Measurements from ENCODE around the gene MAFG. TPM values are rescaled to one million over a fixed set of nuclear protein-coding genes. Genes with fewer than 3 reads are reported as not detected.
A peak's percentile ranks its signal among the peaks of the same experiment; 100 is the strongest.

MAFG gene
- total RNA-seq, 1 donor from 2014 or later: 8.1 TPM

- Mint-ChIP-seq H3K9me3 (no peaks in the 10 kb centered on the region), H3K36me3 (peaks cover under 1% of the 10 kb centered on the region), H3K4me3 (no peak overlapping the region), H3K27ac (no peak overlapping the region), H3K4me1 (peaks cover 12% of the 10 kb centered on the region), H3K27me3 (ENCODE audit: insufficient read depth, low read depth) (peaks cover 12% of the 10 kb centered on the region)
- H2AFZ ChIP-seq (replicated peaks): no peak overlapping the region
- H3K79me2 ChIP-seq (ENCODE audit: low read depth): peaks cover 6% of the 10 kb centered on the region
- no peak overlapping the region for H3K4me2 ChIP-seq
- H4K20me1 ChIP-seq (ENCODE audit: low read depth): no peaks in the 10 kb centered on the region
- no peak for DNase-seq (ENCODE audit: low spot score)
- peaks cover 36% of the 10 kb centered on the region for H3K27me3 ChIP-seq
- no peak overlapping the region for H3K9ac ChIP-seq
- H3K27ac ChIP-seq: no peak overlapping the region
- no peak overlapping the region for H3K4me3 ChIP-seq
- H3F3A ChIP-seq (ENCODE audit: low read depth): peaks cover 14% of the 10 kb centered on the region
- no peaks in the 10 kb centered on the region for H3K9me3 ChIP-seq (ENCODE audit: low read depth)
- H3K36me3 ChIP-seq: no peaks in the 10 kb centered on the region
- peaks cover 21% of the 10 kb centered on the region for H3K4me1 ChIP-seq
- TF ChIP-seq EZH2phosphoT487 (IDR thresholded peaks at IDR 0.05) (no peak), CTCF (IDR thresholded peaks at IDR 0.05) (no peak), EZH2 (IDR thresholded peaks at IDR 0.05) (no peak)
These were observed 12.4 kb upstream of the MAFG start for GRCh38 chr17:81939881-81940385.

GRCh38 chr17:81939218-81939617 is 11.7 kb upstream of the MAFG start:
- peak overlapping the region; percentile 69 for H3K4me3 Mint-ChIP-seq
- Histone ChIP-seq H3K27ac (no peak overlapping the region), H3K9ac (no peak overlapping the region), H3K4me1 (peaks cover 16% of the 10 kb centered on the region), H3K4me3 (no peak overlapping the region), H3K27me3 (peaks cover 36% of the 10 kb centered on the region), H3K9me3 (ENCODE audit: low read depth) (no peaks in the 10 kb centered on the region), H3K79me2 (ENCODE audit: low read depth) (peaks cover 6% of the 10 kb centered on the region), H4K20me1 (ENCODE audit: low read depth) (no peaks in the 10 kb centered on the region), H3F3A (ENCODE audit: low read depth) (peaks cover 7% of the 10 kb centered on the region), H3K4me2 (no peak overlapping the region), H2AFZ (replicated peaks) (no peak overlapping the region), H3K36me3 (no peaks in the 10 kb centered on the region)
- H3K9me3 Mint-ChIP-seq: no peaks in the 10 kb centered on the region
- peaks cover 12% of the 10 kb centered on the region for H3K27me3 Mint-ChIP-seq (ENCODE audit: insufficient read depth, low read depth)
- no peak for TF ChIP-seq EZH2phosphoT487 (IDR thresholded peaks at IDR 0.05)
- no peak for TF ChIP-seq EZH2 (IDR thresholded peaks at IDR 0.05)
- TF ChIP-seq CTCF (IDR thresholded peaks at IDR 0.05): no peak
- H3K27ac Mint-ChIP-seq: no peak overlapping the region
- no peak for DNase-seq (ENCODE audit: low spot score)
- peaks cover 2% of the 10 kb centered on the region for H3K36me3 Mint-ChIP-seq
- H3K4me1 Mint-ChIP-seq: peaks cover 12% of the 10 kb centered on the region

GRCh38 chr17:81935709-81936084 is 8.2 kb upstream of the MAFG start:
- Histone ChIP-seq H3K4me3 (no peak overlapping the region), H4K20me1 (ENCODE audit: low read depth) (no peaks in the 10 kb centered on the region), H3K79me2 (ENCODE audit: low read depth) (peaks cover 6% of the 10 kb centered on the region), H3K4me2 (no peak overlapping the region), H3K36me3 (no peaks in the 10 kb centered on the region), H3K9me3 (ENCODE audit: low read depth) (no peaks in the 10 kb centered on the region), H3K9ac (no peak overlapping the region), H3K27ac (no peak overlapping the region), H3K27me3 (peaks cover 18% of the 10 kb centered on the region), H3K4me1 (no peaks in the 10 kb centered on the region), H3F3A (ENCODE audit: low read depth) (peaks cover 4% of the 10 kb centered on the region), H2AFZ (replicated peaks) (no peak overlapping the region)
- no peak for DNase-seq (ENCODE audit: low spot score)
- Mint-ChIP-seq H3K36me3 (peaks cover 2% of the 10 kb centered on the region), H3K9me3 (no peaks in the 10 kb centered on the region), H3K27me3 (ENCODE audit: insufficient read depth, low read depth) (peaks cover 13% of the 10 kb centered on the region), H3K4me1 (peaks cover 10% of the 10 kb centered on the region), H3K27ac (no peak overlapping the region), H3K4me3 (peak overlapping the region; percentile 89)
- TF ChIP-seq EZH2phosphoT487 (IDR thresholded peaks at IDR 0.05) (no peak), EZH2 (IDR thresholded peaks at IDR 0.05) (no peak), CTCF (IDR thresholded peaks at IDR 0.05) (no peak)
